H9 (cell line): ENCODE measurements around the gene GRID1. TPM values are rescaled to one million over a fixed set of nuclear protein-coding genes. Genes with fewer than 3 reads are reported as not detected.

Experiments used
- DNase-seq: peaks from one replicate; pipeline ENCODE4 v3.0.0-alpha.2; 2017
- H2AFZ ChIP-seq: one replicate; pipeline ENCODE4 v1.6.1; 2013; ENCODE audit warnings: mild to moderate bottlenecking, low read length, control low read depth, moderate library complexity
- H2AK5ac ChIP-seq: 2 replicates; pipeline ENCODE4 v1.6.1; 2013; ENCODE audit warnings: low read length, control low read depth, mixed read lengths; ENCODE audit not compliant: insufficient read length
- H2BK120ac ChIP-seq: one replicate; pipeline ENCODE4 v1.6.1; 2013; ENCODE audit warnings: low read depth, mild to moderate bottlenecking, low read length, control low read depth, inconsistent platforms; ENCODE audit not compliant: poor library complexity, severe bottlenecking
- H2BK12ac ChIP-seq: 2 replicates; pipeline ENCODE4 v1.6.1; 2013; ENCODE audit warnings: low read length, control low read depth, mixed read lengths, low read depth; ENCODE audit not compliant: insufficient read length
- H2BK15ac ChIP-seq: 2 replicates; pipeline ENCODE4 v1.6.1; 2013; ENCODE audit warnings: low read depth, low read length, control low read depth
- H2BK20ac ChIP-seq: one replicate; pipeline ENCODE4 v1.6.1; 2013; ENCODE audit warnings: low read depth, mild to moderate bottlenecking, low read length, control low read depth, inconsistent platforms; ENCODE audit not compliant: poor library complexity, severe bottlenecking
- H2BK5ac ChIP-seq: 2 replicates; pipeline ENCODE4 v1.6.1; 2013; ENCODE audit warnings: low read length, control low read depth, mixed read lengths; ENCODE audit not compliant: insufficient read length
- H3K14ac ChIP-seq: 2 replicates; pipeline ENCODE4 v1.6.1; 2013; ENCODE audit warnings: low read length, control low read depth; ENCODE audit not compliant: insufficient read depth
- H3K18ac ChIP-seq: 2 replicates; pipeline ENCODE4 v1.6.1; 2013; ENCODE audit warnings: low read depth, mild to moderate bottlenecking, mixed read lengths, low read length, control low read depth; ENCODE audit not compliant: insufficient read length
- H3K23ac ChIP-seq: 2 replicates; pipeline ENCODE4 v1.6.1; 2013; ENCODE audit warnings: low read length, control low read depth, mixed read lengths, low read depth; ENCODE audit not compliant: insufficient read length
- H3K23me2 ChIP-seq: 2 replicates; pipeline ENCODE4 v1.6.1; 2013; ENCODE audit warnings: low read depth, mild to moderate bottlenecking, mixed read lengths, low read length, control low read depth; ENCODE audit not compliant: insufficient read length, poor library complexity, severe bottlenecking
- H3K27ac ChIP-seq: 2 replicates; pipeline ENCODE4 v1.5.1; 2013; ENCODE audit warnings: low read length, control low read depth, mixed read lengths, low read depth; ENCODE audit not compliant: insufficient read length
- H3K27me3 ChIP-seq: 2 replicates; pipeline ENCODE4 v1.6.1; 2013; ENCODE audit warnings: low read length, control low read depth, inconsistent platforms; ENCODE audit not compliant: insufficient read depth
- H3K4ac ChIP-seq: 2 replicates; pipeline ENCODE4 v1.6.1; 2013; ENCODE audit warnings: low read depth, mild to moderate bottlenecking, control low read depth, inconsistent platforms, low read length, moderate library complexity
- H3K4me1 ChIP-seq: 2 replicates; pipeline ENCODE4 v1.6.1; 2013; ENCODE audit warnings: low read length, control low read depth, inconsistent platforms; ENCODE audit not compliant: insufficient read depth
- H3K4me2 ChIP-seq: 2 replicates; pipeline ENCODE4 v1.6.1; 2013; ENCODE audit warnings: low read length, control low read depth, mixed read lengths; ENCODE audit not compliant: insufficient read length, insufficient read depth
- H3K56ac ChIP-seq: 2 replicates; pipeline ENCODE4 v1.6.1; 2013; ENCODE audit warnings: low read depth, mild to moderate bottlenecking, mixed read lengths, low read length, control low read depth; ENCODE audit not compliant: insufficient read length
- H3K79me1 ChIP-seq: 2 replicates; pipeline ENCODE4 v1.6.1; 2013; ENCODE audit warnings: low read depth, mild to moderate bottlenecking, moderate library complexity, low read length, control low read depth, inconsistent platforms; ENCODE audit not compliant: insufficient read depth, poor library complexity, severe bottlenecking
- H3K79me2 ChIP-seq: 2 replicates; pipeline ENCODE4 v1.6.1; 2013; ENCODE audit warnings: low read length, control low read depth, inconsistent platforms; ENCODE audit not compliant: insufficient read depth
- H3K9ac ChIP-seq: 2 replicates; pipeline ENCODE4 v1.6.1; 2013; ENCODE audit warnings: low read length, control low read depth, mixed read lengths; ENCODE audit not compliant: insufficient read length; ENCODE audit errors: extremely low read depth
- H3K9me3 ChIP-seq: one replicate; pipeline ENCODE4 v1.6.1; 2013; ENCODE audit warnings: low read depth, low read length, inconsistent platforms; ENCODE audit not compliant: control insufficient read depth
- H3T11ph ChIP-seq: one replicate; pipeline ENCODE4 v1.6.1; 2013; ENCODE audit warnings: mild to moderate bottlenecking, low read length, control low read depth, inconsistent platforms
- H4K20me1 ChIP-seq: one replicate; pipeline ENCODE4 v1.6.1; 2013; ENCODE audit not compliant: control insufficient read depth, insufficient read length, insufficient read depth
- H4K5ac ChIP-seq: 2 replicates; pipeline ENCODE4 v1.6.1; 2013; ENCODE audit warnings: low read depth, mild to moderate bottlenecking, mixed read lengths, low read length, control low read depth; ENCODE audit not compliant: insufficient read length
- H4K8ac ChIP-seq: replicated peaks from 2 replicates; pipeline ENCODE4 v1.6.1; 2013; ENCODE audit warnings: low read length, control low read depth, mixed read lengths, low read depth; ENCODE audit not compliant: insufficient read length
- H4K91ac ChIP-seq: 2 replicates; pipeline ENCODE4 v1.6.1; 2013; ENCODE audit warnings: low read depth, mild to moderate bottlenecking, moderate library complexity, mixed read lengths, low read length, control low read depth; ENCODE audit not compliant: insufficient read length
- H3K27ac Mint-ChIP-seq, 3 experiments: 2 replicates in 2 of 3; 3 replicates in 1 of 3; pipeline ENCODE4 v1.8.0; 2020 to 2021; ENCODE audit warnings: mixed read lengths in 3 of 3, mild to moderate bottlenecking in 1 of 3, moderate library complexity in 1 of 3
- H3K27me3 Mint-ChIP-seq: 2 replicates; pipeline ENCODE4 v1.8.0; 2021; ENCODE audit warnings: low read depth, mild to moderate bottlenecking, moderate library complexity, mixed read lengths
- H3K36me3 Mint-ChIP-seq, 3 experiments: 2 replicates in 2 of 3; 3 replicates in 1 of 3; pipeline ENCODE4 v1.8.0; 2020 to 2021; ENCODE audit warnings: low read depth in 3 of 3, mixed read lengths in 3 of 3; ENCODE audit not compliant: insufficient read depth in 1 of 3
- H3K4me1 Mint-ChIP-seq, 2 experiments: 2 replicates each; pipeline ENCODE4 v1.8.0; 2020; ENCODE audit warnings: mixed read lengths in 2 of 2
- H3K4me3 Mint-ChIP-seq, 2 experiments: 2 replicates in 1 of 2; 3 replicates in 1 of 2; pipeline ENCODE4 v1.8.0; 2020 to 2021; ENCODE audit warnings: mild to moderate bottlenecking in 2 of 2, mixed read lengths in 2 of 2, moderate library complexity in 1 of 2
- H3K9me3 Mint-ChIP-seq, 2 experiments: 2 replicates in 1 of 2; 3 replicates in 1 of 2; pipeline ENCODE4 v1.8.0; 2020; ENCODE audit warnings: mild to moderate bottlenecking in 2 of 2, mixed read lengths in 2 of 2, moderate library complexity in 1 of 2
- WGBS: extraction: QIAGEN DNeasy Blood & Tissue Kit; methylation state at CpG from one replicate; pipeline ENCODE4 v1.1.7; 2013; ENCODE audit warnings: missing lambda C conversion rate, low lambda C conversion rate, mixed read lengths; ENCODE audit not compliant: insufficient read length; ENCODE audit errors: extremely low coverage; 5-methylcytosine and 5-hydroxymethylcytosine counted together
- total RNA-seq: library from RNA; stranded (reverse); gene quantifications from 2 replicates; pipeline ENCODE4 v1.2.1, GENCODE V29; 2021
- TF ChIP-seq, protein P1 (sequence below): fragments of 200-600 bp; sonication (generic); conservative IDR thresholded peaks from 3 replicates; pipeline ENCODE4 v1.8.0; 2021; ENCODE audit warnings: antibody characterized with exemption, mild to moderate bottlenecking

The GRID1 gene
- total RNA-seq, 1 experiment from 2014 or later, result 0.35 TPM

DNA sequence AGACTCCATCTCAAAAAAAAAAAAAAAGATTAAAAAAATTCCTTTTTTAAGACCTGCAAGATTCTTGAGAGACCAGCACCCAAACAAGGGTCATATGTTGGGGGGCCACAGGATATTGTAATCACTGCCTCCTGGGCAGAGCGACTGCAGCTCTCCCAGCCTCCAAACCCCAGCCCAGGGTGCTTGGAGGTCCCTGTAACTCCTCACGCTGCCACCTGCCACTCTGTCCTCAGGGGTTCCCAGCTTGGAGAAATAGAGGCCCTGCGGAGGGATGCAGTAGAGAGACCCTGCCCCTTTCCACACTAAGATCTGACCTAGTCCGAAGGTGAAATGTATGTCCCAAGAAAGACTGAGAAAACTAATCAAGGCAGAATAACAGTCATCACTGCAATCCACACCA, 343.7 kb downstream of the GRID1 start:
- Mint-ChIP-seq H3K4me1 (peaks cover 0 to 3% of the 10 kb centered on the region in 2 experiments; a peak in 1 of 4 replicates), H3K27ac (no peak overlapping the region), H3K27me3 (no peaks in the 10 kb centered on the region), H3K36me3 (no peaks in the 10 kb centered on the region), H3K4me3 (no peak overlapping the region), H3K9me3 (peaks cover 0 to 3% of the 10 kb centered on the region in 2 experiments; a peak in 2 of 5 replicates)
- Histone ChIP-seq H2BK5ac (no peak overlapping the region), H4K8ac (peak overlapping the region; percentile 57), H2BK20ac (no peak overlapping the region), H3K4me2 (no peak overlapping the region), H3K79me2 (no peaks in the 10 kb centered on the region), H2AFZ (no peak overlapping the region), H3K56ac (no peak overlapping the region), H2BK15ac (no peak overlapping the region), H3K9me3 (no peaks in the 10 kb centered on the region), H4K5ac (no peak overlapping the region), H2BK120ac (no peak overlapping the region), H3K9ac (no peak overlapping the region), H2AK5ac (no peak overlapping the region), H2BK12ac (no peak overlapping the region), H4K91ac (no peak overlapping the region), H3K27me3 (no peaks in the 10 kb centered on the region; the same call in 1 of the 2 replicates), H3K18ac (no peak overlapping the region), H3K27ac (no peak overlapping the region), H3T11ph (no peak overlapping the region), H3K4ac (no peak overlapping the region), H3K79me1 (no peaks in the 10 kb centered on the region), H3K23ac (no peak overlapping the region), H3K4me1 (no peaks in the 10 kb centered on the region), H3K23me2 (no peaks in the 10 kb centered on the region), H3K14ac (no peak overlapping the region), H4K20me1 (no peaks in the 10 kb centered on the region)
- no CpG with 5 or more reads among the region's 4 CpGs for WGBS
- no peak for DNase-seq
- TF ChIP-seq, protein P1, sequence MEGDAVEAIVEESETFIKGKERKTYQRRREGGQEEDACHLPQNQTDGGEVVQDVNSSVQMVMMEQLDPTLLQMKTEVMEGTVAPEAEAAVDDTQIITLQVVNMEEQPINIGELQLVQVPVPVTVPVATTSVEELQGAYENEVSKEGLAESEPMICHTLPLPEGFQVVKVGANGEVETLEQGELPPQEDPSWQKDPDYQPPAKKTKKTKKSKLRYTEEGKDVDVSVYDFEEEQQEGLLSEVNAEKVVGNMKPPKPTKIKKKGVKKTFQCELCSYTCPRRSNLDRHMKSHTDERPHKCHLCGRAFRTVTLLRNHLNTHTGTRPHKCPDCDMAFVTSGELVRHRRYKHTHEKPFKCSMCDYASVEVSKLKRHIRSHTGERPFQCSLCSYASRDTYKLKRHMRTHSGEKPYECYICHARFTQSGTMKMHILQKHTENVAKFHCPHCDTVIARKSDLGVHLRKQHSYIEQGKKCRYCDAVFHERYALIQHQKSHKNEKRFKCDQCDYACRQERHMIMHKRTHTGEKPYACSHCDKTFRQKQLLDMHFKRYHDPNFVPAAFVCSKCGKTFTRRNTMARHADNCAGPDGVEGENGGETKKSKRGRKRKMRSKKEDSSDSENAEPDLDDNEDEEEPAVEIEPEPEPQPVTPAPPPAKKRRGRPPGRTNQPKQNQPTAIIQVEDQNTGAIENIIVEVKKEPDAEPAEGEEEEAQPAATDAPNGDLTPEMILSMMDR, result no peak
